Dedifferentiated amniotic fluid mesenchymal stem cell (primary cell): ENCODE data around the gene GDF9.

ENCODE experiments used
- DNase-seq: peaks from one replicate; pipeline ENCODE4 v3.0.0-alpha.2; 2016; ENCODE audit errors: extremely low spot score

The GDF9 gene

GRCh38 chr5:132836852-132837251 lies 29.4 kb downstream of the GDF9 start:
- DNase-seq: no peak

- DNase-seq: no peak
Observed at GRCh38 chr5:132834057-132834456, 32.2 kb downstream of the GDF9 start.

DNA sequence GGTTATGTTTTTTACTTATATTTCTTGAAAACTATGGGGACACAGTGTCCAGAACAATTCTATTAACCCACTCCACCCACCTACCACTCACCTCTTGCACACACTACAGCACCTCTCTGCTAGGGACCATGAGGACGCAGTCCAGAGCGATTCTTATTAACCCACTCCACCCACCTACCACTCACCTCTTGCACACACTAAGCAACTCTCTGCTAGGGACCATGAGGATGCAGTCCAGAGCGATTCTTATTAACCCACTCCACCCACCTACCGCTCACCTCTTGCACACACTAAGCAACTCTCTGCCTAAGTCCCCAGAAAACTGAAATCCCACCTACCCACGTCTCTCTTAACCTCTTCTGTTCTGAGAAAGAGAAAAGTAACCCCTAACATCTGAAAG lies 33.7 kb downstream of the GDF9 start:
- no peak for DNase-seq

- no peak for DNase-seq
Observed at GRCh38 chr5:132831095-132831860, 35.0 kb downstream of the GDF9 start.

DNA sequence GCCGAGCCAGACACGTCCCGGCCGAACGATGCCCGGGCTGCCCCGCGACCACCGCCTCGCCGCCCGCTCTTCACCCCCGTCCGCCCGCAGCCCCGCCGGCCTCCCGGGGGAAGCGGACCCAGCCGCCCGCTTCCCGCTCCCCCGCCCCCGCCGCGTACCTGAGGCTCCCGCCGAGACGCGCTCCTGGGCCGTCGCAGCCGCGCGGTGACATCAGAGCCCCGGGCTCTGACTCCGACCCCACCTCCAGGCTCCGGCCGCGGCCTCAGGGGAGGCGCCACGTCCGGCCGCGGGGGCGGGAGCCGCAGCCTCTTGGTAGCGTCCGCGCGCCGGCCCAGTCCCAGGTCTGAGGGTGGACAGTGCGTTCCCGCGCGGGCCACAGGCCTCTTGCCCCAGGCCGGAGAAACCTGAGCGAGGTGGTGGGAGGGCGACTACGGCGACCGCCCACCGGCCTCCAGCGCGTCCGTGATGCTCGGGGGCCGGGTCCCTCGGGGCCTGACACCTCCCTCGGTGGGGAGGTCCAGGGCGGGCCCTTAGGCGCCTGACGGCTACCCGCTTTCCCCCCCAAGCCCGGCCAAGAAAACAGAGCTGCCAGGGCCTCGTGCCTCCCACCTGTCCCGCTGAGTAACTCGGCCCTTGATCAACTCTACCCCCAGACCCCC lies 35.7 kb downstream of the GDF9 start, which contains the start of gene SHROOM1:
SHROOM1 (minus strand) TSS at position 212 of the 659 bp plus-strand sequence. CDS start 4,507 bp downstream, outside the sequence.
- DNase-seq: no peak

- peak; percentile 40 for DNase-seq
Observed at GRCh38 chr5:132829742-132830435, 36.4 kb downstream of the GDF9 start.

DNA sequence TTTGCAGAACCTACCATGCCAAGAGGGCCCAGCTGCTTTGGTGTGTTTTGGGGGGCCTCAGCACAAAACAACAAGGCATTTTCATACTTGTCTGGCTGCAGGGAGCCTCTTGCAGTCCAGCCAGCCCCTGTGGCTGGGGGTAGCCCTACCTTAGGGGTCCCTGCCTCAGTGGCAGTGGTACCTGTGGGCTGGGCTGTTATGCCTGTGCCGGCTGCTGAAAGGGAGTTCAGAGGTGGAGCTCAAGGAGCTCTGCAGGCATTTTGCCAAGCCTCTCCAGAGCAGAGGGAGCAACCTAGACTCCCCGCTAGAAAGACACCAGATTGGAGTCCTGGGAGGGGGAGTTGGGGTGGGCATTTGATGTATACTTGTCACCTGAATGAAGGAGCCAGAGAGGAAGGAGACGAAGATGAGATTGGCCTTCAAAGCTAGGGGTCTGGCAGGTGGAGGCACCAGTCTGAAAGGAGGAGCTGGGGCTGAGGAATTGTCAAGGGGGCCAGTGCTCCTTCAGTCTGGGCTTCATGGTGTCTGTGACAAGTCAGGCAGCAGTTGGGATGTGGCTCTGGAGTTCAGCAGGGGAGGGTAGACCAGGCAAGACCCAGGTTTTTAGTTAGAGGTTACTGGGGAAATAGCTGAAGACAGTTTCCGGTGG lies 37.3 kb downstream of the GDF9 start:
- no peak for DNase-seq

- no peak for DNase-seq
Observed at GRCh38 chr5:132827943-132828673, 38.2 kb downstream of the GDF9 start.

GRCh38 chr5:132826424-132827082 lies 39.7 kb downstream of the GDF9 start:
- no peak for DNase-seq

- no peak for DNase-seq
Observed at GRCh38 chr5:132825834-132826391, 40.4 kb downstream of the GDF9 start.

GRCh38 chr5:132825033-132825833 lies 41.0 kb downstream of the GDF9 start:
- DNase-seq: no peak

DNA sequence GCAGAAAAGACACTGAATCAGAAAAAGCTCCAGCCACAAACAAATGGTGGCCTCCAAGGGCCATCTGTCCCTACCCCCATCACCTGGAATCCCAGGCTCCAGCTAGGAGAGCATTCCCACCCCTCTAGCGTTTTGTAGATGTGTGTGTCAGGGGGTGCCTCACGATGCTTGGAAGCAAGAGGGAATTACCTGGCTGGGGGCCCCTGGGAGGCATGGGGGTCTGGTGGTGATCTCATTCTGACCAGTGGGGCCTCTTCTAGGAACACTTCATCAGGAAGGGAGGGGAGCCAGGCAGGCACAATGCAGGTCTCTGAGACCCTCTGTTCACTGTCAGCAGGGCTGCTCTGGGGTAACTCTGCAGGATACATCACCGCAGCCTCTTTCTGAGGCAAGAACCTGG lies 41.8 kb downstream of the GDF9 start:
- DNase-seq: no peak

GRCh38 chr5:132823481-132824050 lies 42.7 kb downstream of the GDF9 start:
- DNase-seq: no peak

GRCh38 chr5:132822650-132823480 lies 43.4 kb downstream of the GDF9 start:
- no peak for DNase-seq

- DNase-seq: no peak
Observed at GRCh38 chr5:132821791-132822190, 44.5 kb downstream of the GDF9 start.

DNA sequence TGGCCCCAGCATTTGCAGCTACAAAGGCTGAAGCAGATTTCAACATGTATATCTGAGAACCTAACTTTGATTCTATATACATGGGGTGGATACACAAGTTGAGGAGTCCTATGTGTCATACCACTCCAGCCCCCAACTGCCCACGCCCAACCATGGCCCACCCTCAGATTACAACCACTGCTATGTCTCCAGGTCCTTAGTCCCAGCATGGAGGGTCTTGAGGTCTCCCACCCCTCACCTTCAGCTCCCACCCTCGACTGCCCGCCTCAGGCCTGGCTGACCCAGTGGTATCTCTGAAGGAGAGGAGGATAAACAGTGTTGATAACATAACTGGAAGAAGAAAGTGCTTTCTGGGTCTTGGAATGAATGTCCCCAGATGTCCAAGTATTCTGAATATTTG lies 44.9 kb downstream of the GDF9 start:
- no peak for DNase-seq

DNA sequence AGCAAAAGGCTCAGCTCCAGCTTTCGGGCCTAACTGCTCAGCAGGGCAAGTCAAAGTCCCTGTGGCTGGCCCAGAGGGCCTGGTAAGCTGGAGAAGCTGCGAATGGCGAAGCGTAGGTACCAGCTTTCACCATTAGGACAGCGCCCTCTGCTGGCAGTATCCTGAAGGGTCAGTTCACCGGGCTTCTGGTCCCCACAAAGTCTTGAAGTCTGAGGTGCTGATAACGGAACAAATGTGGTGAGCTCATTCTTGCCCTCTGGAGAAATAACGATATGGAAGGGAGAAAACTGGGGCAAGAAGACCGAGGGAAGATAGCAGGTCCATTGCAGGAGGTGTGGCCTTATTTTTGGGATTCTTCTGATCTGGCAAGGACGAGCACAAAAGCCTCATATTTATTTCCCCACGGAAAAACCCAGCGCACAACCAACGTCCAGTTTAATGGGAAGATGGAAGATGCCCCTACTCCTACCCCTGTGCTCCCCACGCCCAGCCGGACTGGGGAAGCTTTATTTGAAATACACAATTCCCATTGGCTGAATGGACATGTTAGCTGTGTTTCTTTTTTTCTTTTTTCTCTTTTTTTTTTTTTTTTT lies 46.0 kb downstream of the GDF9 start:
- DNase-seq: peak; percentile 86

- no peak for DNase-seq
Observed at GRCh38 chr5:132819468-132819867, 46.8 kb downstream of the GDF9 start.
